Mesenchymal stem cell (in vitro differentiated cells and primary cell): ENCODE results near the gene CAPZB.
A peak's percentile ranks its signal among the peaks of the same experiment; 100 is the strongest.

ENCODE experiments used
- DNase-seq: peaks from one replicate; pipeline ENCODE4 v3.0.0-alpha.2; 2013
- H2AFZ ChIP-seq: one replicate; pipeline ENCODE4 v1.6.1; 2013; ENCODE audit warnings: low read depth, mild to moderate bottlenecking, control low read depth, inconsistent platforms, low read length, moderate library complexity
- H2AK5ac ChIP-seq: 2 replicates; pipeline ENCODE4 v1.6.1; 2013; ENCODE audit warnings: low read length, moderate library complexity, mild to moderate bottlenecking, inconsistent platforms; ENCODE audit not compliant: severe bottlenecking
- H2BK120ac ChIP-seq: one replicate; pipeline ENCODE4 v1.6.1; 2013; ENCODE audit warnings: low read depth, mild to moderate bottlenecking, inconsistent platforms, low read length, moderate library complexity
- H2BK12ac ChIP-seq, 2 experiments: one replicate each; pipeline ENCODE4 v1.6.1; 2013; ENCODE audit warnings: inconsistent platforms in 2 of 2, low read length in 2 of 2, mild to moderate bottlenecking in 2 of 2, moderate library complexity in 2 of 2, control low read depth in 1 of 2
- H2BK15ac ChIP-seq: one replicate; pipeline ENCODE4 v1.6.1; 2013; ENCODE audit warnings: mild to moderate bottlenecking, low read depth, inconsistent platforms; ENCODE audit not compliant: poor library complexity, severe bottlenecking
- H2BK5ac ChIP-seq: 2 replicates; pipeline ENCODE4 v1.6.1; 2013; ENCODE audit warnings: low read depth, mild to moderate bottlenecking, low read length, control low read depth, inconsistent platforms; ENCODE audit not compliant: poor library complexity, severe bottlenecking
- H3K14ac ChIP-seq, 2 experiments: one replicate each; pipeline ENCODE4 v1.6.1; 2013; ENCODE audit warnings: inconsistent platforms in 2 of 2, low read length in 2 of 2, control low read depth in 1 of 2, mild to moderate bottlenecking in 1 of 2, moderate library complexity in 1 of 2
- H3K18ac ChIP-seq, 2 experiments: one replicate each; pipeline ENCODE4 v1.6.1; 2013; ENCODE audit warnings: inconsistent platforms in 2 of 2, low read length in 2 of 2, control low read depth in 1 of 2, low read depth in 1 of 2, mild to moderate bottlenecking in 1 of 2
- H3K23ac ChIP-seq, 2 experiments: one replicate each; pipeline ENCODE4 v1.6.1; 2013; ENCODE audit warnings: inconsistent platforms in 2 of 2, low read length in 2 of 2, mild to moderate bottlenecking in 2 of 2, moderate library complexity in 2 of 2, control low read depth in 1 of 2
- H3K27ac ChIP-seq: 2 replicates; pipeline ENCODE4 v1.5.1; 2013; ENCODE audit warnings: mild to moderate bottlenecking, moderate library complexity, low read length, control low read depth, inconsistent platforms; ENCODE audit not compliant: poor library complexity, severe bottlenecking
- H3K27me3 ChIP-seq, 2 experiments: 2 replicates each; pipeline versions ENCODE4 v1.6.1 to v1.7.0; 2013; ENCODE audit warnings: low read length in 2 of 2, mild to moderate bottlenecking in 2 of 2, moderate library complexity in 2 of 2, control low read depth in 1 of 2, inconsistent platforms in 1 of 2; ENCODE audit not compliant: control insufficient read depth in 1 of 2, insufficient read depth in 1 of 2
- H3K36me3 ChIP-seq, 2 experiments: 2 replicates each; pipeline versions ENCODE4 v1.6.1 to v1.7.0; 2013; ENCODE audit warnings: low read length in 2 of 2, control low read depth in 1 of 2, inconsistent platforms in 1 of 2, low read depth in 1 of 2, mild to moderate bottlenecking in 1 of 2; ENCODE audit not compliant: insufficient read depth in 2 of 2, control insufficient read depth in 1 of 2
- H3K4ac ChIP-seq, 2 experiments: one replicate each; pipeline ENCODE4 v1.6.1; 2013; ENCODE audit warnings: inconsistent platforms in 2 of 2, low read length in 2 of 2, mild to moderate bottlenecking in 2 of 2, moderate library complexity in 2 of 2, control low read depth in 1 of 2, low read depth in 1 of 2
- H3K4me1 ChIP-seq: 2 replicates; pipeline ENCODE4 v1.6.1; 2013; ENCODE audit warnings: low read depth, low read length, control low read depth; ENCODE audit not compliant: control insufficient read depth, insufficient read depth
- H3K4me2 ChIP-seq: 2 replicates; pipeline ENCODE4 v1.6.1; 2013; ENCODE audit warnings: low read length, mild to moderate bottlenecking, inconsistent platforms; ENCODE audit not compliant: poor library complexity, severe bottlenecking
- H3K4me3 ChIP-seq, 2 experiments: 2 replicates each; pipeline versions ENCODE4 v1.5.1 to v1.7.0; 2013; ENCODE audit warnings: low read length in 2 of 2, mild to moderate bottlenecking in 2 of 2, control low read depth in 1 of 2, low read depth in 1 of 2; ENCODE audit not compliant: insufficient read depth in 1 of 2
- H3K79me1 ChIP-seq: replicated peaks from 2 replicates; pipeline ENCODE4 v1.6.1; 2013; ENCODE audit warnings: mild to moderate bottlenecking, control low read depth, low read length, inconsistent platforms; ENCODE audit not compliant: poor library complexity, severe bottlenecking
- H3K9ac ChIP-seq: 2 replicates; pipeline ENCODE4 v1.7.0; 2013; ENCODE audit warnings: mild to moderate bottlenecking, low read length, moderate library complexity
- H3K9me3 ChIP-seq: 2 replicates; pipeline ENCODE4 v1.7.0; 2013; ENCODE audit warnings: mild to moderate bottlenecking, low read length; ENCODE audit not compliant: control insufficient read depth
- H4K8ac ChIP-seq: one replicate; pipeline ENCODE4 v1.6.1; 2013; ENCODE audit warnings: inconsistent platforms, mild to moderate bottlenecking, low read length, moderate library complexity
- H4K91ac ChIP-seq: one replicate; pipeline ENCODE4 v1.6.1; 2013; ENCODE audit warnings: mild to moderate bottlenecking, low read length, inconsistent platforms
- WGBS: methylation state at CpG from one replicate; pipeline ENCODE4 v1.1.7; 2013; ENCODE audit warnings: mixed read lengths; 5-methylcytosine and 5-hydroxymethylcytosine counted together

CAPZB gene

DNA sequence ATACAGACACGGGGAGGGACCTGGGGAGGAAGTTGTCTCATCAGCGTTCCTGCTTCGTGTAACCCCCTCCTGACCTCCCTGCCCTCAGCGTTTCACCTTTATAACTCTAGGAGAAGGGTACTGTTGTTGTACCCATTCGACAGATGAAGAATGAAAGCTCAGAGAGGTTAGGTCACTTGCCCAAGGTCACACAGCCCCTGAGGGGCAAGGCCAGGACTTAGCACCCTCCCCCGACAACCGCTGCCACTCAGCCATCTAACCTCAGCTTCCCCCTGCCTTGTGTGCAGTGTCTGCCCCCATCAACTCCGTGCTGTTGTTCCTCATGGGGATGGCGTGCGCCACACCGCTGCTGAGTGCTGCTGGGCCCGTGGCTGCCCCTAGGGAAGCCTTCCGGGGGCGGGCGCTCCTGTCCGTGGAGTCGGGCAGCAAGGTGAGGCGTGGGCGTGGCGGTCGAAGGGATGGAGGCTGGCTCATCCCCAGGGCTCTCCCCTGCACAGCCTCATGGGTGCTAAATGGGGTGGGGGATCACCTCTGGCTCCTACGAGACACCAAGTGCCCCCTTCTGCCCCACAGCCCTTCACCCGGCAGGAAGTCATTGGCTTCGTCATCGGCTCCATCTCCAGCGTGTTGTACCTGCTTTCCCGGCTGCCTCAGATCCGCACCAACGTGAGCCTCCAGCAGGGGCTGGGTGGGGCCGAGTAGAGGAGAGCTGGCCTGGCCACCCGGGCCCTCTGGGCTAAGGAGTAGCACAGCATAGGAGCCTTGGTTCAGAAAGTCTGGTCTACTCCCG lies 159.2 kb downstream of the CAPZB start:
- no peak overlapping the region for H2BK15ac ChIP-seq
- no peak overlapping the region for H3K27ac ChIP-seq
- no peak overlapping the region for H2AK5ac ChIP-seq
- no peak overlapping the region for H3K4me2 ChIP-seq
- no peak overlapping the region for H3K23ac ChIP-seq
- no peak overlapping the region for H2BK5ac ChIP-seq
- no peaks in the 10 kb centered on the region for H3K27me3 ChIP-seq
- H3K9me3 ChIP-seq = no peaks in the 10 kb centered on the region
- no peaks in the 10 kb centered on the region for H3K4me1 ChIP-seq
- H4K91ac ChIP-seq = peak overlapping the region; percentile 67
- no peak overlapping the region for H2BK12ac ChIP-seq
- H3K36me3 ChIP-seq = peaks cover 80 to 85% of the 10 kb centered on the region in 2 experiments
- DNase-seq = no peak
- H3K9ac ChIP-seq = no peak overlapping the region
- H4K8ac ChIP-seq = no peak overlapping the region
- H3K4me3 ChIP-seq = no peak overlapping the region
- no peak overlapping the region for H3K18ac ChIP-seq
- WGBS = 92% methylated on average over 27 of the region's 32 CpGs
- H3K79me1 ChIP-seq = peaks cover 24% of the 10 kb centered on the region
- H3K4ac ChIP-seq = no peak overlapping the region
- no peak overlapping the region for H3K14ac ChIP-seq
- H2BK120ac ChIP-seq = no peak overlapping the region
- no peak overlapping the region for H2AFZ ChIP-seq

DNA sequence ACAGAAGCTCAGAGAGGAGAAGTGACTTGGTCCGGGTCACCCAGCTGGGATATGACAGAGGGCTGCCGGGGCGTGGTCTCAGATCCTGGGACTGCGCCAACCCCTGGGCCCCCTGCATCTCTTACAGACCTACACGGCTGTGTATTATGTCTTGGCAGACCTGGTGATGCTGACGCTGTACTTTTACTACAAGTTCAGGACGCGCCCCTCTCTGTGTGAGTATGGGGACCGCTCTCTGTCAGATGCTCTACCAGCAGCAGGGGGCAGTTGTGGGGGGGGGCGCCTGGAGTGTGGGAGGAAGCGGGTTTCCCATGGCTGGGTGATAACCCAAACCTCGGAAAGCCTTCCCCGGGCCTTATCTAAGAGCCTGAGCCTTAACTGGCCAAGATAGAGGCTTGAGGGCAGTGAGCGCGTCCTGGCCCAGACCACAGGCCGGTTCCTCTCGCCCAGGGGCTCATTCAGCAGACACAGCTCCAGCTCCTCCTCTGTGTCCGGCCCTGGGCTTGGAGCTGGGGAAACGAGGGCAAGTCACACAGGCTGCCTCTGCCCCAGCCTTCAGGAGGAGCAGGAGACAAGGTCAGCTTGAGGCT lies 159.9 kb downstream of the CAPZB start:
- WGBS = 95% methylated on average over 18 of the region's 19 CpGs
- no peak overlapping the region for H4K8ac ChIP-seq
- no peak overlapping the region for H2BK120ac ChIP-seq

GRCh38 chr1:19324665-19324990 lies 160.7 kb downstream of the CAPZB start:
- Histone ChIP-seq H2BK120ac (no peak overlapping the region), H3K27ac (no peak overlapping the region), H3K4me1 (no peaks in the 10 kb centered on the region), H3K27me3 (no peaks in the 10 kb centered on the region), H3K4ac (no peak overlapping the region), H2BK5ac (no peak overlapping the region), H3K23ac (no peak overlapping the region), H3K14ac (no peak overlapping the region), H3K4me2 (no peak overlapping the region), H3K79me1 (peaks cover 25% of the 10 kb centered on the region), H3K36me3 (peaks cover 74 to 80% of the 10 kb centered on the region in 2 experiments), H3K4me3 (no peak overlapping the region), H2AK5ac (no peak overlapping the region), H2AFZ (no peak overlapping the region), H4K91ac (no peak overlapping the region), H4K8ac (no peak overlapping the region), H3K18ac (no peak overlapping the region), H3K9me3 (no peaks in the 10 kb centered on the region), H2BK15ac (no peak overlapping the region), H2BK12ac (no peak overlapping the region), H3K9ac (no peak overlapping the region)
- no peak for DNase-seq
- WGBS = 98% methylated on average over 9 of the region's 9 CpGs

More for the DNA sequence above, 159.9 kb downstream of the CAPZB start:
- peaks cover 76 to 86% of the 10 kb centered on the region in 2 experiments for H3K36me3 ChIP-seq
- H2BK5ac ChIP-seq = no peak overlapping the region
- no peak overlapping the region for H2BK12ac ChIP-seq
- H3K9me3 ChIP-seq = no peaks in the 10 kb centered on the region
- no peaks in the 10 kb centered on the region for H3K4me1 ChIP-seq
- no peak overlapping the region for H3K4me2 ChIP-seq
- no peak for DNase-seq
- no peak overlapping the region for H3K27ac ChIP-seq
- no peak overlapping the region for H2AFZ ChIP-seq
- no peak overlapping the region for H3K9ac ChIP-seq
- no peak overlapping the region for H3K4me3 ChIP-seq
- no peak overlapping the region for H3K23ac ChIP-seq
- no peak overlapping the region for H4K91ac ChIP-seq
- peaks cover 25% of the 10 kb centered on the region for H3K79me1 ChIP-seq
- H3K18ac ChIP-seq = no peak overlapping the region
- no peak overlapping the region for H2AK5ac ChIP-seq
- H3K27me3 ChIP-seq = no peaks in the 10 kb centered on the region
- H3K14ac ChIP-seq = no peak overlapping the region
- no peak overlapping the region for H3K4ac ChIP-seq
- H2BK15ac ChIP-seq = no peak overlapping the region

GRCh38 chr1:19323987-19324664 lies 161.2 kb downstream of the CAPZB start:
- Histone ChIP-seq H2AFZ (no peak overlapping the region), H3K27me3 (no peaks in the 10 kb centered on the region), H3K36me3 (peaks cover 73 to 79% of the 10 kb centered on the region in 2 experiments), H2AK5ac (no peak overlapping the region), H2BK12ac (no peak overlapping the region), H3K4me1 (no peaks in the 10 kb centered on the region), H3K4ac (no peak overlapping the region), H3K9me3 (no peaks in the 10 kb centered on the region), H3K27ac (no peak overlapping the region), H3K9ac (no peak overlapping the region), H3K18ac (no peak overlapping the region), H3K79me1 (peaks cover 25% of the 10 kb centered on the region), H3K4me2 (no peak overlapping the region), H4K91ac (no peak overlapping the region), H3K23ac (no peak overlapping the region), H4K8ac (no peak overlapping the region), H2BK120ac (no peak overlapping the region), H3K14ac (no peak overlapping the region), H2BK5ac (no peak overlapping the region), H3K4me3 (no peak overlapping the region), H2BK15ac (no peak overlapping the region)
- DNase-seq = no peak
- WGBS = 94% methylated on average over 22 of the region's 23 CpGs
